Effector CD8-positive, alpha-beta T cell (primary cell): ENCODE measurements around the gene RAB37.

Experiments used
- DNase-seq: peaks from one replicate; lab custom pipeline; 2025; lab: John Stamatoyannopoulos, UW
- total RNA-seq, 4 experiments: gene quantifications; one replicate each; lab custom pipeline; 2026; lab: John Stamatoyannopoulos, UW

Gene RAB37
- total RNA-seq: 10.6 to 17.4 (median 15.1) reads per million in 4 experiments

- peak; percentile 33 for DNase-seq
Observed at GRCh38 chr17:74736513-74737298, at the start of gene RAB37. Gene RAB37 (plus strand): TSS chr17:74737256. CDS start chr17:74737273, 17 bp downstream.

GRCh38 chr17:74687886-74688285, 49.2 kb upstream of the RAB37 start:
- DNase-seq: no peak

- DNase-seq: no peak
Observed at GRCh38 chr17:74690409-74690825, 46.6 kb upstream of the RAB37 start.

GRCh38 chr17:74691151-74691550, 45.9 kb upstream of the RAB37 start:
- DNase-seq: no peak

GRCh38 chr17:74694081-74694480, 43.0 kb upstream of the RAB37 start:
- DNase-seq: no peak

GRCh38 chr17:74695629-74696028, 41.4 kb upstream of the RAB37 start:
- DNase-seq: no peak

- no peak for DNase-seq
Observed at GRCh38 chr17:74697515-74697914, 39.5 kb upstream of the RAB37 start.

GRCh38 chr17:74698069-74698468, 39.0 kb upstream of the RAB37 start:
- DNase-seq: no peak

GRCh38 chr17:74699236-74699635, 37.8 kb upstream of the RAB37 start:
- no peak for DNase-seq

- DNase-seq: no peak
Observed at GRCh38 chr17:74702116-74702871, 34.8 kb upstream of the RAB37 start.

GRCh38 chr17:74703311-74703710, 33.7 kb upstream of the RAB37 start:
- no peak for DNase-seq

GRCh38 chr17:74704544-74704943, 32.5 kb upstream of the RAB37 start:
- no peak for DNase-seq

GRCh38 chr17:74711058-74711824, 25.8 kb upstream of the RAB37 start:
- DNase-seq: no peak

GRCh38 chr17:74712301-74712700, 24.8 kb upstream of the RAB37 start:
- DNase-seq: no peak

GRCh38 chr17:74712756-74713155, 24.3 kb upstream of the RAB37 start, which contains the start of gene CD300LF:
Gene CD300LF (minus strand): TSS chr17:74712923. CDS start chr17:74712866, 57 bp downstream.
- DNase-seq: no peak

- no peak for DNase-seq
Observed at GRCh38 chr17:74713171-74713755, 23.8 kb upstream of the RAB37 start.

GRCh38 chr17:74715144-74715543, 21.9 kb upstream of the RAB37 start:
- DNase-seq: no peak

- no peak for DNase-seq
Observed at GRCh38 chr17:74720506-74720905, 16.6 kb upstream of the RAB37 start.

GRCh38 chr17:74722782-74723181, 14.3 kb upstream of the RAB37 start:
- no peak for DNase-seq

- no peak for DNase-seq
Observed at GRCh38 chr17:74723891-74724290, 13.2 kb upstream of the RAB37 start.

GRCh38 chr17:74725111-74725510, 11.9 kb upstream of the RAB37 start:
- DNase-seq: no peak
